A673 (cell line): ENCODE measurements around the gene CAMTA2. TPM values are rescaled to one million over a fixed set of nuclear protein-coding genes. Genes with fewer than 3 reads are reported as not detected.
A peak's percentile ranks its signal among the peaks of the same experiment; 100 is the strongest.

Experiments
- BruUV-seq: library from RNA; stranded (reverse); fragments of 400-500 nt; replicated peaks from 2 replicates; lab custom pipeline; 2021; lab: Mats Ljungman, UMichigan
- CTCF ChIA-PET: fragments of 300-600 bp; sonication (Branson Sonifier 250); formaldehyde crosslinking; loops from one replicate; lab custom pipeline; 2022; ENCODE audit warnings: antibody characterized with exemption; lab: Charles Lee
- POLR2A ChIA-PET: fragments of 300-600 bp; sonication (Branson Sonifier 250); formaldehyde crosslinking; loops from one replicate; lab custom pipeline; 2022; ENCODE audit warnings: antibody characterized with exemption; ENCODE audit not compliant: low non-redundant PET; lab: Charles Lee
- DNase-seq: peaks from one replicate; pipeline ENCODE4 v3.0.0-alpha.2; 2015; ENCODE audit warnings: low spot score
- H3K27ac ChIP-seq: fragments of 200-600 bp; sonication (generic); 2 replicates; pipeline ENCODE4 v1.5.1; 2016; ENCODE audit warnings: mixed run types, low read depth, mild to moderate bottlenecking, mixed read lengths, antibody characterized with exemption, low read length; ENCODE audit not compliant: poor library complexity, severe bottlenecking
- H3K27me3 ChIP-seq: fragments of 200-600 bp; sonication (generic); replicated peaks from 2 replicates; pipeline ENCODE4 v1.6.1; 2017; ENCODE audit warnings: mixed run types, low read depth, mild to moderate bottlenecking, mixed read lengths, antibody characterized with exemption, low read length; ENCODE audit not compliant: insufficient read depth, poor library complexity
- H3K36me3 ChIP-seq: fragments of 200-600 bp; sonication (generic); 2 replicates; pipeline ENCODE4 v1.6.1; 2016; ENCODE audit warnings: mixed run types, mild to moderate bottlenecking, mixed read lengths, antibody characterized with exemption, low read length; ENCODE audit not compliant: insufficient read depth, poor library complexity, severe bottlenecking
- H3K4me1 ChIP-seq: fragments of 200-600 bp; sonication (generic); 2 replicates; pipeline ENCODE4 v1.6.1; 2017; ENCODE audit warnings: mixed run types, mild to moderate bottlenecking, mixed read lengths, antibody characterized with exemption, low read length; ENCODE audit not compliant: insufficient read depth, poor library complexity, severe bottlenecking
- H3K4me3 ChIP-seq: fragments of 200-600 bp; sonication (generic); 2 replicates; pipeline ENCODE4 v1.5.1; 2016; ENCODE audit warnings: low read depth, mixed run types, mild to moderate bottlenecking, mixed read lengths, low read length; ENCODE audit not compliant: poor library complexity, severe bottlenecking
- H3K9me3 ChIP-seq: fragments of 200-600 bp; sonication (generic); 2 replicates; pipeline ENCODE4 v1.6.1; 2016; ENCODE audit warnings: mixed run types, low read depth, mild to moderate bottlenecking, mixed read lengths, antibody characterized with exemption, low read length; ENCODE audit not compliant: poor library complexity, severe bottlenecking
- CTCF ChIP-seq: fragments of 300-800, 200-600 bp; sonication (generic); conservative IDR thresholded peaks from 2 replicates; pipeline ENCODE4 v1.5.1; 2017; ENCODE audit warnings: low read depth, mild to moderate bottlenecking, antibody characterized with exemption, low read length, moderate library complexity, mixed read lengths
- EZH2 ChIP-seq: fragments of 200-600 bp; sonication (generic); IDR thresholded peaks from 2 replicates; pipeline ENCODE4 v1.6.1; 2017; ENCODE audit warnings: borderline replicate concordance, low read depth, mild to moderate bottlenecking, mixed read lengths, antibody characterized with exemption, low read length; ENCODE audit not compliant: poor library complexity, severe bottlenecking
- intact Hi-C: fragments of 100-400 bp; cut with micrococcal nuclease; formaldehyde crosslinking; loops from one replicate; pipeline ENCODE4 v1.10.0; 2022; ENCODE audit not compliant: unreplicated experiment
- total RNA-seq: library from RNA; stranded (reverse); gene quantifications from 2 replicates; pipeline ENCODE4 v1.2.3, GENCODE V29; 2021

The CAMTA2 gene
- total RNA-seq, 1 experiment from 2014 or later = 16.3 TPM

GRCh38 chr17:4938069-4938491 lies 49.4 kb downstream of the CAMTA2 start:
- Histone ChIP-seq H3K4me3 (no peak overlapping the region), H3K27me3 (no peaks in the 10 kb centered on the region), H3K9me3 (no peaks in the 10 kb centered on the region), H3K36me3 (peaks cover 21% of the 10 kb centered on the region), H3K27ac (peak overlapping the region; percentile 94), H3K4me1 (peaks cover 15% of the 10 kb centered on the region)
- POLR2A ChIA-PET = no interaction called here
- TF ChIP-seq EZH2 = no peak
- no peak for TF ChIP-seq CTCF
- no peak for DNase-seq
- intact Hi-C loops = no loop called here
- BruUV-seq = no TSS peak
- CTCF ChIA-PET = no interaction called here

- no peak for DNase-seq
- Histone ChIP-seq H3K4me3 (no peak overlapping the region), H3K9me3 (no peaks in the 10 kb centered on the region), H3K36me3 (peaks cover 19% of the 10 kb centered on the region), H3K27me3 (no peaks in the 10 kb centered on the region), H3K4me1 (peaks cover 15% of the 10 kb centered on the region), H3K27ac (no peak overlapping the region)
- no peak for TF ChIP-seq CTCF
- no peak for TF ChIP-seq EZH2
- CTCF ChIA-PET = no interaction called here
- POLR2A ChIA-PET = no interaction called here
- intact Hi-C loops = no loop called here
- no TSS peak for BruUV-seq
These were observed 49.9 kb downstream of the CAMTA2 start for GRCh38 chr17:4937553-4937952.

- ChIA-PET POLR2A (no interaction called here), CTCF (no interaction called here)
- TF ChIP-seq CTCF (no peak), EZH2 (no peak)
- Histone ChIP-seq H3K27me3 (no peaks in the 10 kb centered on the region), H3K36me3 (peaks cover 19% of the 10 kb centered on the region), H3K4me3 (no peak overlapping the region), H3K9me3 (no peaks in the 10 kb centered on the region), H3K27ac (no peak overlapping the region), H3K4me1 (peaks cover 10% of the 10 kb centered on the region)
- DNase-seq = no peak
- intact Hi-C loops = no loop called here
- BruUV-seq = no TSS peak
These were observed 51.0 kb downstream of the CAMTA2 start for GRCh38 chr17:4936436-4936835.
